Adrenal gland (tissue), 5 donors: ENCODE data around the gene RIN1.

Source experiments
- CTCF ChIP-seq, 6 experiments: fragments of 450-650 bp in 4 of 6; fragments of 200-600 bp in 2 of 6; sonication (generic) in 1 of 6; IDR thresholded peaks; 1 replicate in 5 of 6; 2 replicates in 1 of 6; pipeline versions ENCODE4 v1.5.1 to v1.8.0; 2016 to 2021; ENCODE audit warnings: antibody characterized with exemption in 6 of 6, mild to moderate bottlenecking in 2 of 6, moderate library complexity in 1 of 6
- POLR2A ChIP-seq, 2 donors: fragments of 450-650 bp; IDR thresholded peaks; one replicate each; pipeline ENCODE4 v1.6.1; 2017; ENCODE audit warnings: antibody characterized with exemption in 2 of 2, mild to moderate bottlenecking in 2 of 2, moderate library complexity in 1 of 2
- donor health status: DM: no; HTN: no; CAD: no.

- no peak for TF ChIP-seq POLR2A (IDR thresholded peaks at IDR 0.05)
- no peak for TF ChIP-seq CTCF (IDR thresholded peaks at IDR 0.05)
Observed at GRCh38 chr11:66368484-66368883, 32.2 kb upstream of the RIN1 start.
